ENCODE data around the gene SRSF9. TPM values are rescaled to one million over a fixed set of nuclear protein-coding genes. Genes with fewer than 3 reads are reported as not detected.
A peak's percentile ranks its signal among the peaks of the same experiment; 100 is the strongest.

Gene SRSF9
- total and polyA plus RNA-seq, 4 experiments from 2014 or later: 139 to 235 (median 156) TPM

GRCh38 chr12:120413901-120414695 is 55.5 kb downstream of the SRSF9 start:
- peak overlapping the region in 1 of 7 donors; percentile 13 for H3K27ac Mint-ChIP-seq
- H3K4me1 Mint-ChIP-seq: no peaks in the 10 kb centered on the region
- Histone ChIP-seq H3K4me1 (ENCODE audit: insufficient read depth, low read length) (no peaks in the 10 kb centered on the region), H3K27ac (ENCODE audit: low read depth, low read length) (no peak overlapping the region), H3K4me3 (ENCODE audit: low read length in 2 of 2) (no peak overlapping the region), H3K27me3 (ENCODE audit: insufficient read depth, low read length) (no peaks in the 10 kb centered on the region), H3K9me3 (ENCODE audit: control insufficient read depth in 1 of 2, low read length in 2 of 2) (no peaks in the 10 kb centered on the region), H3K36me3 (ENCODE audit: insufficient read depth, low read length) (no peaks in the 10 kb centered on the region)
- H3K4me3 Mint-ChIP-seq: no peak overlapping the region
- intact Hi-C loops (cut with micrococcal nuclease): no loop called here
- CTCF ChIA-PET (ENCODE audit: partially characterized antibody): no interaction called here
- POLR2A ChIA-PET (ENCODE audit: partially characterized antibody): no interaction called here
- DNase-seq: no peak
- H3K36me3 Mint-ChIP-seq: no peaks in the 10 kb centered on the region
- peaks cover 3 to 9% of the 10 kb centered on the region in 2 donors for H3K27me3 Mint-ChIP-seq
- no peaks in the 10 kb centered on the region for H3K9me3 Mint-ChIP-seq

- Mint-ChIP-seq H3K4me3 (no peak overlapping the region), H3K9me3 (no peaks in the 10 kb centered on the region), H3K27me3 (peaks cover 3 to 9% of the 10 kb centered on the region in 2 donors), H3K4me1 (no peaks in the 10 kb centered on the region), H3K27ac (peak overlapping the region in 1 of 7 donors; percentile 6), H3K36me3 (no peaks in the 10 kb centered on the region)
- CTCF ChIA-PET (ENCODE audit: partially characterized antibody): no interaction called here
- no peak overlapping the region for H3K27ac ChIP-seq (ENCODE audit: low read depth, low read length)
- intact Hi-C loops (cut with micrococcal nuclease): no loop called here
- H3K9me3 ChIP-seq (ENCODE audit: control insufficient read depth in 1 of 2, low read length in 2 of 2): no peaks in the 10 kb centered on the region
- H3K4me3 ChIP-seq (ENCODE audit: low read length in 2 of 2): no peak overlapping the region
- H3K36me3 ChIP-seq (ENCODE audit: insufficient read depth, low read length): no peaks in the 10 kb centered on the region
- DNase-seq: no peak
- H3K4me1 ChIP-seq (ENCODE audit: insufficient read depth, low read length): no peaks in the 10 kb centered on the region
- no peaks in the 10 kb centered on the region for H3K27me3 ChIP-seq (ENCODE audit: insufficient read depth, low read length)
- POLR2A ChIA-PET (ENCODE audit: partially characterized antibody): no interaction called here
These were observed 57.1 kb downstream of the SRSF9 start for GRCh38 chr12:120412421-120412820.

Other genes with a start within 250 kb of the SRSF9 start
- gene PXN, start 204.0 kb downstream of the SRSF9 start, total RNA-seq: 100 to 1,000 TPM; 108 to 126 TPM
- gene PXN, start 204.0 kb downstream of the SRSF9 start, polyA plus RNA-seq: 100 to 1,000 TPM in 1 of 2 donors, 10 to 100 TPM in 1; 81.7 to 115 TPM
- gene RNU4-2, start 177.8 kb downstream of the SRSF9 start, total RNA-seq: over 10,000 TPM in 1 of 2 experiments, 1,000 to 10,000 TPM in 1; 8,627 to 11,547 TPM
- not detected for gene RNU4-2, start 177.8 kb downstream of the SRSF9 start, polyA plus RNA-seq
- gene RNU4-1, start 176.5 kb downstream of the SRSF9 start, total RNA-seq: 1,000 to 10,000 TPM in 1 of 2 experiments, 100 to 1,000 TPM in 1; 925 to 1,200 TPM
- gene RNU4-1, start 176.5 kb downstream of the SRSF9 start, polyA plus RNA-seq: not detected
- 1 to 10 TPM; 4.9 to 5.9 TPM for gene SIRT4, start 167.4 kb downstream of the SRSF9 start, total RNA-seq
- 1 to 10 TPM in 1 of 2 donors, under 1 TPM in 1; 0.46 to 2.2 TPM for gene SIRT4, start 167.4 kb downstream of the SRSF9 start, polyA plus RNA-seq
- gene PLA2G1B, start 142.0 kb downstream of the SRSF9 start, total RNA-seq: not detected
- under 1 TPM in 1 of 2 donors, not detected in 1; 0.99 TPM for gene PLA2G1B, start 142.0 kb downstream of the SRSF9 start, polyA plus RNA-seq
- gene MSI1, start 100.6 kb downstream of the SRSF9 start, total RNA-seq: not detected
- gene MSI1, start 100.6 kb downstream of the SRSF9 start, polyA plus RNA-seq: not detected
- gene COX6A1, start 31.6 kb downstream of the SRSF9 start, total RNA-seq: 100 to 1,000 TPM; 144 to 158 TPM
- 1,000 to 10,000 TPM in 1 of 2 donors, 100 to 1,000 TPM in 1; 828 to 1,220 TPM for gene COX6A1, start 31.6 kb downstream of the SRSF9 start, polyA plus RNA-seq
- gene TRIAP1, start 23.4 kb downstream of the SRSF9 start, total RNA-seq: 10 to 100 TPM; 17.3 to 22.8 TPM
- gene TRIAP1, start 23.4 kb downstream of the SRSF9 start, polyA plus RNA-seq: 10 to 100 TPM; 46.2 to 65.0 TPM
- 10 to 100 TPM; 30.2 to 31.9 TPM for gene GATC, start 23.3 kb downstream of the SRSF9 start, total RNA-seq
- gene GATC, start 23.3 kb downstream of the SRSF9 start, polyA plus RNA-seq: 10 to 100 TPM in 1 of 2 donors, 1 to 10 TPM in 1; 9.3 to 21.2 TPM
- 100 to 1,000 TPM in 1 of 2 experiments, 10 to 100 TPM in 1; 97.5 to 108 TPM for gene DYNLL1, start 26.4 kb upstream of the SRSF9 start, total RNA-seq
- 100 to 1,000 TPM; 348 to 351 TPM for gene DYNLL1, start 26.4 kb upstream of the SRSF9 start, polyA plus RNA-seq
- 10 to 100 TPM; 19.7 to 21.6 TPM for gene COQ5, start 59.4 kb upstream of the SRSF9 start, total RNA-seq
- 10 to 100 TPM; 35.2 to 55.1 TPM for gene COQ5, start 59.4 kb upstream of the SRSF9 start, polyA plus RNA-seq
- gene RNF10, start 64.6 kb upstream of the SRSF9 start, total RNA-seq: 100 to 1,000 TPM; 244 to 249 TPM
- gene RNF10, start 64.6 kb upstream of the SRSF9 start, polyA plus RNA-seq: 100 to 1,000 TPM; 101 to 146 TPM
- gene POP5, start 111.7 kb upstream of the SRSF9 start, total RNA-seq: 10 to 100 TPM; 70.4 to 70.7 TPM
- 10 to 100 TPM; 89.4 to 91.6 TPM for gene POP5, start 111.7 kb upstream of the SRSF9 start, polyA plus RNA-seq
- not detected for gene CABP1, start 170.9 kb upstream of the SRSF9 start, total RNA-seq
- not detected for gene CABP1, start 170.9 kb upstream of the SRSF9 start, polyA plus RNA-seq
- 10 to 100 TPM; 75.1 to 88.9 TPM for gene MLEC, start 217.4 kb upstream of the SRSF9 start, total RNA-seq
- gene MLEC, start 217.4 kb upstream of the SRSF9 start, polyA plus RNA-seq: 10 to 100 TPM; 38.9 to 61.4 TPM
- gene UNC119B, start 240.7 kb upstream of the SRSF9 start, total RNA-seq: 10 to 100 TPM; 28.7 to 29.1 TPM
- 1 to 10 TPM; 6.9 to 8.4 TPM for gene UNC119B, start 240.7 kb upstream of the SRSF9 start, polyA plus RNA-seq

Measured in CD4-positive, alpha-beta memory T cell (primary cell).